OCI-LY7 (cell line): ENCODE results near the gene UGCG. TPM values are rescaled to one million over a fixed set of nuclear protein-coding genes. Genes with fewer than 3 reads are reported as not detected.

Experiments
- BruUV-seq: library from RNA; stranded (reverse); fragments of 400-500 nt; replicated peaks from 2 replicates; lab custom pipeline; 2021; lab: Mats Ljungman, UMichigan
- CTCF ChIA-PET: fragments of 300-600 bp; sonication (Branson Sonifier 250); formaldehyde crosslinking; loops from one replicate; lab custom pipeline; 2022; ENCODE audit warnings: antibody characterized with exemption; ENCODE audit not compliant: unreplicated experiment; lab: Charles Lee
- POLR2A ChIA-PET: fragments of 300-600 bp; sonication (Branson Sonifier 250); formaldehyde crosslinking; loops from one replicate; lab custom pipeline; 2022; ENCODE audit warnings: antibody characterized with exemption; lab: Charles Lee
- DNase-seq: peaks from one replicate; pipeline ENCODE4 v3.0.0-alpha.2; 2015; ENCODE audit warnings: low spot score
- H2AFZ ChIP-seq: fragments of 200-600 bp; sonication (generic), shearing (Covaris generic); 2 replicates; pipeline ENCODE4 v1.6.1; 2014; ENCODE audit warnings: mild to moderate bottlenecking, antibody characterized with exemption, low read length, moderate library complexity
- H3K27ac ChIP-seq: fragments of 200-600 bp; sonication (generic); 2 replicates; pipeline ENCODE4 v1.5.1; 2014; ENCODE audit warnings: mixed run types, low read depth, mild to moderate bottlenecking, moderate library complexity, low read length, inconsistent platforms; ENCODE audit not compliant: poor library complexity, severe bottlenecking
- H3K36me3 ChIP-seq: fragments of 200-600 bp; sonication (generic); 2 replicates; pipeline ENCODE4 v1.6.1; 2014; ENCODE audit warnings: mild to moderate bottlenecking, antibody characterized with exemption, low read length, moderate library complexity, mixed read lengths; ENCODE audit not compliant: insufficient read depth
- H3K4me1 ChIP-seq: fragments of 200-600 bp; sonication (generic); 2 replicates; pipeline ENCODE4 v1.5.1; 2014; ENCODE audit warnings: mild to moderate bottlenecking, low read length; ENCODE audit not compliant: insufficient read depth, poor library complexity, severe bottlenecking
- H3K4me2 ChIP-seq: fragments of 200-600 bp; sonication (generic); 2 replicates; pipeline ENCODE4 v1.6.1; 2014; ENCODE audit warnings: mild to moderate bottlenecking, low read length
- H3K4me3 ChIP-seq: fragments of 200-600 bp; sonication (generic); 2 replicates; pipeline ENCODE4 v1.5.1; 2014; ENCODE audit warnings: mild to moderate bottlenecking, low read depth, low read length; ENCODE audit not compliant: poor library complexity, severe bottlenecking
- H3K79me2 ChIP-seq: fragments of 200-600 bp; sonication (generic); 2 replicates; pipeline ENCODE4 v1.6.1; 2016; ENCODE audit warnings: low read depth, mild to moderate bottlenecking, low read length, moderate library complexity, mixed read lengths; ENCODE audit not compliant: insufficient read depth
- H3K9me2 ChIP-seq: fragments of 200-600 bp; sonication (generic); 2 replicates; pipeline ENCODE4 v1.6.1; 2016; ENCODE audit warnings: mild to moderate bottlenecking, low read length, mixed read lengths; ENCODE audit not compliant: insufficient read depth
- H3K9me3 ChIP-seq: fragments of 200-600 bp; sonication (generic); 2 replicates; pipeline ENCODE4 v1.6.1; 2014; ENCODE audit warnings: mild to moderate bottlenecking, mixed run types, low read length, mixed read lengths
- H4K20me1 ChIP-seq: fragments of 200-600 bp; sonication (generic); 2 replicates; pipeline ENCODE4 v1.6.1; 2014; ENCODE audit warnings: mild to moderate bottlenecking, antibody characterized with exemption, low read length, moderate library complexity, mixed read lengths; ENCODE audit not compliant: insufficient read depth
- CTCF ChIP-seq: fragments of 200-600 bp; sonication (generic); conservative IDR thresholded peaks from 2 replicates; pipeline ENCODE4 v1.5.1; 2014; ENCODE audit warnings: mild to moderate bottlenecking, antibody characterized with exemption, low read length, moderate library complexity, mixed read lengths
- EZH2phosphoT487 ChIP-seq: fragments of 200-600 bp; sonication (generic); IDR thresholded peaks from 2 replicates; pipeline ENCODE4 v1.6.1; 2018; ENCODE audit warnings: low read depth, borderline replicate concordance, mild to moderate bottlenecking, mixed run types, antibody characterized with exemption, low read length, moderate library complexity, mixed read lengths
- intact Hi-C: fragments of 100-400 bp; cut with micrococcal nuclease; formaldehyde crosslinking; loops from one replicate; pipeline ENCODE4 v1.10.0; 2022; ENCODE audit not compliant: unreplicated experiment
- total RNA-seq, 2 experiments: library from RNA; depleted of rRNA in 1 of 2; stranded (reverse); fragments of >200 nt in 1 of 2; shearing (Covaris generic) in 1 of 2; gene quantifications; 2 replicates each; pipeline ENCODE4 v1.2.3, GENCODE V29; 2014 to 2022

UGCG gene
- total RNA-seq, 2 experiments from 2014 or later = 12.9 to 14.7 TPM

- no peaks in the 10 kb centered on the region for H3K4me1 ChIP-seq
- H3K9me2 ChIP-seq = no peaks in the 10 kb centered on the region
- no peak overlapping the region for H3K4me3 ChIP-seq
- H4K20me1 ChIP-seq = no peaks in the 10 kb centered on the region
- TF ChIP-seq CTCF = no peak
- no peaks in the 10 kb centered on the region for H3K36me3 ChIP-seq
- no TSS peak for BruUV-seq
- no peak for DNase-seq
- intact Hi-C loops = no loop called here
- H3K4me2 ChIP-seq = no peak overlapping the region
- CTCF ChIA-PET = no interaction called here
- H3K9me3 ChIP-seq = no peaks in the 10 kb centered on the region
- POLR2A ChIA-PET = interaction anchor here (0.6 to 0.7 kb wide), 4 partner anchors 18 to 766 kb away, joined by 3 to 4 read pairs (median 3); no protein-coding TSS in a partner anchor
- no peaks in the 10 kb centered on the region for H3K79me2 ChIP-seq
- H3K27ac ChIP-seq = no peak overlapping the region
- no peak overlapping the region for H2AFZ ChIP-seq
Measured at GRCh38 chr9:111949919-111950318, 53.3 kb downstream of the UGCG start.

- Histone ChIP-seq H4K20me1 (no peaks in the 10 kb centered on the region), H3K27ac (no peak overlapping the region), H3K9me3 (no peaks in the 10 kb centered on the region), H3K36me3 (no peaks in the 10 kb centered on the region), H3K4me1 (no peaks in the 10 kb centered on the region), H3K9me2 (no peaks in the 10 kb centered on the region), H3K4me3 (no peak overlapping the region), H3K4me2 (no peak overlapping the region), H2AFZ (no peak overlapping the region), H3K79me2 (no peaks in the 10 kb centered on the region)
- no TSS peak for BruUV-seq
- DNase-seq = no peak
- ChIA-PET POLR2A (interaction anchor here (2.1 kb wide), 1 partner anchor 9 kb away, joined by 5 read pairs; no protein-coding TSS in a partner anchor), CTCF (no interaction called here)
- TF ChIP-seq EZH2phosphoT487 = no peak
- TF ChIP-seq CTCF = no peak
- intact Hi-C loops = no loop called here
Measured at GRCh38 chr9:111952559-111952958, 55.9 kb downstream of the UGCG start.

GRCh38 chr9:111953444-111953843, 56.8 kb downstream of the UGCG start:
- H3K4me2 ChIP-seq = no peak overlapping the region
- POLR2A ChIA-PET = interaction anchor here (2.1 kb wide), 1 partner anchor 10 kb away, joined by 5 read pairs; no protein-coding TSS in a partner anchor

More at GRCh38 chr9:111953444-111953843, 56.8 kb downstream of the UGCG start:
- Histone ChIP-seq H3K27ac (no peak overlapping the region), H3K79me2 (no peaks in the 10 kb centered on the region), H3K9me2 (no peaks in the 10 kb centered on the region), H2AFZ (no peak overlapping the region), H3K9me3 (no peaks in the 10 kb centered on the region), H4K20me1 (no peaks in the 10 kb centered on the region), H3K36me3 (no peaks in the 10 kb centered on the region), H3K4me3 (no peak overlapping the region), H3K4me1 (peaks cover 9% of the 10 kb centered on the region)
- TF ChIP-seq EZH2phosphoT487 (no peak), CTCF (no peak)
- intact Hi-C loops = no loop called here
- CTCF ChIA-PET = no interaction called here
- no peak for DNase-seq
- BruUV-seq = no TSS peak
